HUES6 (cell line): Measurements from ENCODE around the gene ABCC5.

ENCODE experiments used
- H3K27ac ChIP-seq: 2 replicates; pipeline ENCODE4 v1.7.0; 2013; ENCODE audit warnings: low read depth, mild to moderate bottlenecking, low read length, inconsistent platforms
- H3K27me3 ChIP-seq: 2 replicates; pipeline ENCODE4 v1.6.1; 2013; ENCODE audit warnings: low read length; ENCODE audit not compliant: control insufficient read depth, insufficient read depth
- H3K36me3 ChIP-seq: 2 replicates; pipeline ENCODE4 v1.6.1; 2013; ENCODE audit warnings: low read length; ENCODE audit not compliant: control insufficient read depth, insufficient read depth
- H3K4me1 ChIP-seq: 2 replicates; pipeline ENCODE4 v1.6.1; 2013; ENCODE audit warnings: low read length; ENCODE audit not compliant: control insufficient read depth, insufficient read depth
- H3K4me3 ChIP-seq: 2 replicates; pipeline ENCODE4 v1.5.1; 2013; ENCODE audit warnings: low read depth, low read length
- H3K9ac ChIP-seq: one replicate; pipeline ENCODE4 v1.6.1; 2013; ENCODE audit warnings: mild to moderate bottlenecking, low read length
- H3K9me3 ChIP-seq: 2 replicates; pipeline ENCODE4 v1.6.1; 2013; ENCODE audit warnings: low read depth, low read length; ENCODE audit not compliant: control insufficient read depth, insufficient read depth

ABCC5 gene

DNA sequence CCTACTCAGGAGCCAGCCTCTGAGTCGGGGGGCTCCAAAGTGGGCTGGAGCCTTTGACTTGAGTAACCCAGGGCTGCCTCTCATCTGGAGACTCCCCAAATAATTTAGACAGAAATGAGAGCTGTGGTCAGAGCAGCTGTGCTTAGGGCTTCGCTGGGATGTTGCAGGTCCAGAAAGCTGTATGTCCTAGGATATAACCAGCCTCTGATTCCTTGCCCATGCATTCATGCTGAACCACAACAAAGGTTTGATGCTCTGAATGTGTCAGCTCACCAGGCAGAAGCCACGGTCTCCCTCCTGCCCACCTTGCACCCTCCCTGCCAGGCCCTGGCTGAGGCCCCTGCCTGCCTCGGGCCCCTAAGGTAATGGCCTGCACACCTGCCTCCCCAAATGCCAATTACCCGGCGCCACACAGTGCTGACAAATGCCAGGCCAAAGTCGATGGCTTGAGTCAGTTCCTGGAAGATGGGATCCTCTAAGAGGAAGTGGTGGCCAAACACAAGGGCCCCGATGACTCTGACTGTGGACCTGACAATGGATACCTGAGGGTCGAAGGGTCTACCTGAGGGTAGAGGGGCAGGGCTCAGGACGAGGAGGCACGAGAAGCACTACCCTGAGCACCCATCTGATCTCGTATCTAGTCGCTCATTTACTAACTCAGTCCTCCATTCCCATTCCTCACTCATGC, 111.3 kb downstream of the ABCC5 start:
- peaks cover 9% of the 10 kb centered on the region; the same call in 1 of the 2 replicates for H3K27me3 ChIP-seq
- no peaks in the 10 kb centered on the region for H3K9me3 ChIP-seq
- no peaks in the 10 kb centered on the region; the same call in 1 of the 2 replicates for H3K4me1 ChIP-seq
- no peak overlapping the region for H3K4me3 ChIP-seq
- no peak overlapping the region for H3K9ac ChIP-seq
- H3K36me3 ChIP-seq, result no peaks in the 10 kb centered on the region
- H3K27ac ChIP-seq, result no peak overlapping the region

DNA sequence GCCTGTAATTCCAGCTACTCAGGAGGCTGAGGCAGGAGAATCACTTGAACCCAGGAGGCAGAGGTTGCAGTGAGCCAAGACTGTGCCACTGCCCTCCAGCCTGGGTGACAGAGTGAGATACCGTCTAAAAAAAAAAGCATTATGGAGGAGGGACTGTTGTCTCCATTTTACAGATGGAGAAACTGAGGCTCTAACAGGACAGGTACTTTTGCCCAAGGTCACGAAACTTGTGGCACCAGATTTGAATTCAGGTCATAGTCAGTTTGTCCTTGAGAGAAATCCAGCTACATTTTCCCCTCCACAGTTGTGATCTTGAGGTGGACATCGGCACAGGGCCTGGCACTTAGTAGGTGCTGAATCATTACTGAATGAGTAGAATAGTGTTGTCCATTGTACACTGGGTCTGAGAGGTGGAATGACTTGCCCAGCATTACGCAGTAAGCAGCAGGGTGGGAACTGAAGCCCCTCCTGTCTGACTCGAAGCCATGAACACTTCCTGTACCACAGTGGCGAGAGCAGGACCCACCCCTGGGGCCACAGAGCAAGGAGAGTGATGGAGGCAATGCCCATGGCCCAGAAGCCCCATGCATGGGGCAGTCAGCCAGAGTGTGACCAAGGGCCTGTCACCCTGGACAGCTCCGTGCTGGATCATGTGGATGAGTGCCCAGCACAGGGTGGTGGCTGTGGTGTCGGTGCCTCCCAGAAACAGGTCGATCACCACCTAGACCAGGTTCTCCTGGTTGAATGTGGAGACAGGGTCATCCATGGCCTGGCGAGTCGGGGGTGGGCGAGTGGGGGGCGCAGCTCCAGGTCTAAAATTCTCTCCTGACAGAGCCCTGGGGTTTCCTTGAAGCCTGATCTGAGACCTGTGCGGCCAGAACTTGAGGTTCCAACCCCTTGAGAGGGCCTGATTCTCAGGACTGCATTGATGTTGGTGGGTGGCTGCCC, 112.6 kb downstream of the ABCC5 start:
- Histone ChIP-seq H3K27me3 (no peaks in the 10 kb centered on the region; the same call in 1 of the 2 replicates), H3K4me3 (no peak overlapping the region), H3K4me1 (no peaks in the 10 kb centered on the region; the same call in 1 of the 2 replicates), H3K36me3 (no peaks in the 10 kb centered on the region), H3K9me3 (no peaks in the 10 kb centered on the region), H3K27ac (no peak overlapping the region), H3K9ac (no peak overlapping the region)

DNA sequence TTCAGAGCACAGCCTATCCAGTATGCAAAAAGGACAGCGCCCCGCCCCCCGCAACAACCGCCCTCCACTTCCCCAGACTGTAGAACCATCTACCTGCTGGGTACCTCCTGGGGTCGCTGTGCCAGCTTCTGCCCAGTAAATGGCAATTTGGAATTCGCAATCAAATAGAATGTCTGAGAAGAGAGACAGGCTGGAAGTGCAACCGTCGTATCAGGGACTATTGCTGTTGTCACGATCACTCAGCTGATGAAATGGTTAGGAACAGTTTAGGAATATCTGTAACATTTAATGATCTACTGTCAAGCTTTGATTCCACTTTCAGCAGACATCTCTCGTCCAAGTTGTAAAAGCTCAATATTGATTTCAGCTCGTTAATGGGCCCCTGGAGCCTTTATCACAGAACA, 119.7 kb downstream of the ABCC5 start:
- H3K4me3 ChIP-seq, result no peak overlapping the region
- 0 out of 2 replicates have a peak, but pooled peaks cover 3% of the 10 kb centered on the region for H3K4me1 ChIP-seq
- H3K27me3 ChIP-seq, result no peaks in the 10 kb centered on the region
- no peaks in the 10 kb centered on the region for H3K36me3 ChIP-seq
- H3K9me3 ChIP-seq, result no peaks in the 10 kb centered on the region
- H3K27ac ChIP-seq, result no peak overlapping the region
- H3K9ac ChIP-seq, result no peak overlapping the region

DNA sequence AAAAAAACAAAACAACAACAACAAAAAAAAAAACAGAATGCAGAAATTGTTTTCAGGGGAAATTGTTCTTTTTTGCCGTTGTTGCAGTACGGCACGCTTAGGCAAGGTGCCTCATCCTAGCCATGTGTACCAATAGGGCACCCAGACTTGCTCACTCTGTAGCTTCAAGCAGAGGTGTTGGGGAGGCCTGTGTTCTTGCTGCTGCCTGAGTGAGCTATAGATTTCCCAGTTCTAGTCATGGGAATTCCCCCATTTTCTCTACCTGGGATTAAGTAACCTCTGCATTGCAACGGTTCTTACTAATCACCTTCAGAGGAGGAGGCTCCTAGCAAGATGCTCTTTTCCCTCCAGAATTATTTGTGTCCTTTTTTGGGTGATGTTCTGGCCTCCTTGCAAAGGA, 120.1 kb downstream of the ABCC5 start:
- H3K36me3 ChIP-seq, result no peaks in the 10 kb centered on the region
- H3K4me3 ChIP-seq, result no peak overlapping the region
- H3K27ac ChIP-seq, result no peak overlapping the region
- H3K27me3 ChIP-seq, result no peaks in the 10 kb centered on the region
- H3K9me3 ChIP-seq, result no peaks in the 10 kb centered on the region
- 0 out of 2 replicates have a peak, but pooled peaks cover 3% of the 10 kb centered on the region for H3K4me1 ChIP-seq
- H3K9ac ChIP-seq, result no peak overlapping the region

DNA sequence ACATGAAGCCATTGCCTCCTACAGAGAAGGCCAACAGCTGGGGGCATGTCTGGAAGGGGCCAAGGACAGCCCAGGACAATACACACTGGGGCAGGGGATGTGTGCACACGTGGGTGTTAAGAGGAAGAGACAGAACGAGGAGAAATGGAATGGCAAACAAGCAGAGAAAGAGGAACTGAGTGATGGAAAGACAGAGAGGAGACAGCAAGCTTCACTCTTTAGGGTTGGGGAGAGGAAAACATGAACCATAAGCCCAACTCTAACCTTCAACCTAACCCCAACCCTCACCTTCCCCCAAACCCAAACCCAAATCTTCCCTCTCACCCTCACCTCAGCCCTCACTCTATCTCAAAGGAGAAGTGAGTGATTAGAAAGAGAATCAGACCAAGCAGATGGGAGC, 121.1 kb downstream of the ABCC5 start:
- Histone ChIP-seq H3K4me1 (0 out of 2 replicates have a peak, but pooled peaks cover 3% of the 10 kb centered on the region), H3K4me3 (no peak overlapping the region), H3K9ac (no peak overlapping the region), H3K27ac (no peak overlapping the region), H3K9me3 (no peaks in the 10 kb centered on the region), H3K36me3 (no peaks in the 10 kb centered on the region), H3K27me3 (no peaks in the 10 kb centered on the region)

DNA sequence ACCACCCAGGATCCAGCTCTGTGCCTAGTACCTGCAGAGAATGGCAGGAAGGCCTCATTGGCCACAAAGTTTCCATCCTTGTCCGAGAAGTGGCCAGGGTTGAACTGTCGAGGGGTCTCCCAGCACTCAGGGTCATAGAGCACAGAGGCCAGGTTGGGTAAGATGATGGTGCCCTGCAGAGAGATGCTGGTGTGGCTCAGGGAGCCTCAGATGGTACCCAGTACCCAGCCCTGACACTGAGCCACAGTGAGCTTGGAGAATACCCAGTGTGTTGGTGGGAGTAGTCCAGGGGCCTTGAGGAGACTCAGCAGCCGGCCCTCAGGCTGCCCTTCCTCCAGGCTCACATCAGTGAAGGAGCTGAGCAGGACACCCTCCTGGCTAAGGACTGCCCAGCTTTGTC, 121.5 kb downstream of the ABCC5 start:
- Histone ChIP-seq H3K27me3 (no peaks in the 10 kb centered on the region), H3K9me3 (no peaks in the 10 kb centered on the region), H3K4me1 (0 out of 2 replicates have a peak, but pooled peaks cover 3% of the 10 kb centered on the region), H3K36me3 (no peaks in the 10 kb centered on the region), H3K27ac (no peak overlapping the region), H3K4me3 (no peak overlapping the region), H3K9ac (no peak overlapping the region)

DNA sequence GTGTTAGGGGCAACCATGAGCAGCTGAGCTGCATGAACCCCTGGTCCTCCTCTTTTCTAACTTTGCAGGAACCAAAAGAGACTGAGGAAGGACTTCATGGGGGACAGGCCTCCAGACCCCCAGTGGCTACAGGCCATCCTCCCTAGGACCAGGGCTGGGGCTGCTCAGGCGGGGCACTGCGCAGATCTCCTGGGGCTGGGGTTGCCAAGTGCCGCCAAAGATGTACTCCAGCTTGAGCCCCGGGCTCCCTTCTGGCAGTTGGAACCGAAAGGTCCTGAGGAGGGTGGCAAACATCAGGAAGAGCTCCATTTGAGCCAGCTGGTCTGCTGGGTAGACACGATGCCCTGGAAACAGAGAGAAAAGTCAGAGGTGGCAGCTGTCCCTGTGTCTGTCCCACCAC, 121.9 kb downstream of the ABCC5 start:
- H3K4me1 ChIP-seq, result 0 out of 2 replicates have a peak, but pooled peaks cover 3% of the 10 kb centered on the region
- H3K36me3 ChIP-seq, result no peaks in the 10 kb centered on the region
- no peaks in the 10 kb centered on the region for H3K9me3 ChIP-seq
- no peaks in the 10 kb centered on the region for H3K27me3 ChIP-seq
- H3K9ac ChIP-seq, result no peak overlapping the region
- H3K4me3 ChIP-seq, result no peak overlapping the region
- no peak overlapping the region for H3K27ac ChIP-seq

DNA sequence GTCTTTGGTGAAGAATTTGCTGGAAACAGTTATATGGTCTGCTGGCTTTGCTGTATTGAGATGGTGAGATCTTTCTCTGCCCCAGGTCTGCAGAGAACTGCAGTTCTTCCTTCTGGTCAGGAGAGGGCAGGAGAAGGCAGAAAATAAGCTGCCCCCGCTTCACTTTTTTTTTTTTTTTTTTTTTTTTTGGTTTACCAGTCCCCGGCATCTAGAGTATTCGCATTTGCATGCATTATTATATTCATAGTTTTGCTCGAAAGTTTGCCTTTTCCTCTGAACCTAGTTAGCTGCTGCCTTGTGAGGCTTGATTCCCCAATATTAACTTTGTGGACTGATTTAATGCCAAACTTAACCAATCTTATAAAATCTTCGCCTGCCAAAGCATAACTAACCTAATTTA, 122.4 kb downstream of the ABCC5 start:
- no peak overlapping the region for H3K4me3 ChIP-seq
- no peaks in the 10 kb centered on the region for H3K36me3 ChIP-seq
- no peaks in the 10 kb centered on the region for H3K27me3 ChIP-seq

DNA sequence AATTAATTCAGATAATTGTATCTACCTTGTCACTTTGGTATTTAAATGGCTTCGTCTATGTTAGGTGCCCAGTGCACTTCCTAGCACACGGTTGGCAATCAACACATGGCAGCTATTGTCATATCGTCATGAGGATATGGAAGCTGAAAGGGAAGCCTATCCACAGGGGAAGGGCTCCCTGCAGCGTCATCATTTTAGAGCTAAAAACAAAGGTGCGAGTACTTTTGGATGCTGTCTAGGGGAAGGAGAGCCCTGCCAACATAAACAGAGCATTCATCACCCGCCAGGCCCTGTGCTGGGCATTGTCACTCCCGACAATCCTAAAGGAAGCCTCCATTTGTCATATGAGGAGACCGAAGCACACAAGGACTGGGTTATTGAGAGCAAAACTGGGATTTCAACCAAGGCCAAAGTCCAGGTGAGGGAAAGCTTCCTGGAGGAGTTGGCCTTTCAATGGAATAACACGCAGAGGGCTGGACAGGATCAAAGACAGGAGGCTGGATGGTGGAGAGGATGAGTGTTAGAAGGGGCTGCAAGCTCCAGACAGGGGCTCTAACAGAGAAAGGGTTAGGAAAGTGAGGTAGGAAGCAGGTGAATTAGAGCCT, 125.0 kb downstream of the ABCC5 start:
- Histone ChIP-seq H3K27me3 (0 out of 2 replicates have a peak, but pooled peaks cover 2% of the 10 kb centered on the region), H3K9me3 (no peaks in the 10 kb centered on the region), H3K4me1 (0 out of 2 replicates have a peak, but pooled peaks cover 3% of the 10 kb centered on the region), H3K9ac (no peak overlapping the region), H3K36me3 (no peaks in the 10 kb centered on the region), H3K27ac (no peak overlapping the region), H3K4me3 (no peak overlapping the region)

More for the DNA sequence above, 122.4 kb downstream of the ABCC5 start:
- no peak overlapping the region for H3K27ac ChIP-seq
- H3K9ac ChIP-seq, result no peak overlapping the region
- H3K9me3 ChIP-seq, result no peaks in the 10 kb centered on the region
- H3K4me1 ChIP-seq, result 0 out of 2 replicates have a peak, but pooled peaks cover 3% of the 10 kb centered on the region

DNA sequence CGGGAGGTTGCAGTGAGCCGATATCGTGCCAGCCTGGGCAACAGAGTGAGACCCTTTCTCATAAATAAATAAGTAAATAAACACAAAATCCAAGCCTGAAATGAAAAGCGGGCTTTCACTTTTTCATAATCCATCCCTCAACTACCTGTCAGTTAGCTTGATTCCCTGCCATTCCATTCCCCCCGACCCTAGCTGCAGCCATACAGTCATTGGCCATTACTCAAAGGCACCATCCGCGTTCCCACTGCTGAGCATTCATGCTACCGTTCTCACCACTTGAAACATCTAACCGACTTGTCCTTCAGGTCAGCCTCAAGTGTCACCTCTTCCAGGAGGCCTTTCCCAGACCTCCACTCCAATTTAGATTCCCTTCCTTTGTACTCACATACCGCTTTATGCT, 131.9 kb downstream of the ABCC5 start:
- no peaks in the 10 kb centered on the region for H3K4me1 ChIP-seq
- no peaks in the 10 kb centered on the region for H3K9me3 ChIP-seq
- no peak overlapping the region for H3K9ac ChIP-seq
- no peak overlapping the region for H3K27ac ChIP-seq
- peaks cover 2% of the 10 kb centered on the region; the same call in 1 of the 2 replicates for H3K27me3 ChIP-seq
- H3K36me3 ChIP-seq, result no peaks in the 10 kb centered on the region
- H3K4me3 ChIP-seq, result no peak overlapping the region
